Natural killer cell (primary cell): ENCODE measurements around the gene DAB2IP. TPM values are rescaled to one million over a fixed set of nuclear protein-coding genes. Genes with fewer than 3 reads are reported as not detected.

Experiments used
- ATAC-seq, 3 donors: fragments of 150-1000 bp in 2 of 3; fragments of 200-7000 bp in 1 of 3; cut with Tn5 transposase; 1 replicate in 1 of 3; 2 replicates in 2 of 3; pipeline ENCODE4 v1.10.0; 2021; ENCODE audit warnings: mild to moderate bottlenecking in 2 of 3, moderate library complexity in 2 of 3
- DNase-seq, 2 donors: peaks; one replicate each; pipeline versions ENCODE4 v3.0.0 to v3.0.0-alpha.2; 2013 to 2021; ENCODE audit warnings: mixed read lengths in 1 of 2
- H3K27ac ChIP-seq: one replicate; pipeline ENCODE4 v1.5.1; 2013; ENCODE audit warnings: mild to moderate bottlenecking, low read length
- H3K27me3 ChIP-seq: one replicate; pipeline ENCODE4 v1.6.1; 2013; ENCODE audit warnings: low read length; ENCODE audit not compliant: control insufficient read depth, insufficient read depth
- H3K36me3 ChIP-seq: one replicate; pipeline ENCODE4 v1.6.1; 2013; ENCODE audit warnings: low read length; ENCODE audit not compliant: control insufficient read depth, insufficient read depth
- H3K4me1 ChIP-seq: one replicate; pipeline ENCODE4 v1.6.1; 2013; ENCODE audit warnings: low read length; ENCODE audit not compliant: control insufficient read depth, insufficient read depth
- H3K4me3 ChIP-seq: one replicate; pipeline ENCODE4 v1.5.1; 2013; ENCODE audit warnings: low read length
- H3K9me3 ChIP-seq: one replicate; pipeline ENCODE4 v1.6.1; 2013; ENCODE audit warnings: low read length; ENCODE audit not compliant: control insufficient read depth, insufficient read depth
- H3K27ac Mint-ChIP-seq, 2 donors: one replicate each; pipeline ENCODE4 v1.8.0; 2022; ENCODE audit warnings: mild to moderate bottlenecking in 2 of 2, mixed read lengths in 2 of 2, moderate library complexity in 1 of 2
- H3K27me3 Mint-ChIP-seq, 2 donors: one replicate each; pipeline ENCODE4 v1.8.0; 2022; ENCODE audit warnings: low read depth in 2 of 2, mixed read lengths in 2 of 2
- H3K36me3 Mint-ChIP-seq: one replicate; pipeline ENCODE4 v1.8.0; 2022; ENCODE audit warnings: mixed read lengths
- H3K4me1 Mint-ChIP-seq, 2 donors: one replicate each; pipeline ENCODE4 v1.8.0; 2022; ENCODE audit warnings: mixed read lengths in 2 of 2
- H3K4me3 Mint-ChIP-seq: one replicate; pipeline ENCODE4 v1.8.0; 2022; ENCODE audit warnings: mild to moderate bottlenecking, moderate library complexity, mixed read lengths
- H3K9me3 Mint-ChIP-seq, 2 donors: one replicate each; pipeline ENCODE4 v1.8.0; 2022; ENCODE audit warnings: mixed read lengths in 2 of 2
- WGBS: methylation state at CpG from one replicate; pipeline ENCODE4 v1.1.7; 2013; ENCODE audit warnings: missing lambda C conversion rate; ENCODE audit not compliant: insufficient coverage; 5-methylcytosine and 5-hydroxymethylcytosine counted together
- intact Hi-C: fragments of 100-400 bp; cut with micrococcal nuclease; formaldehyde crosslinking; loops from one replicate; pipeline ENCODE4 v1.14.2; 2022
- total RNA-seq, 4 donors: library from RNA; stranded (reverse); fragments of 120-200 nt in 1 of 4; gene quantifications; one replicate each; pipeline versions ENCODE4 v1.2.3 to v1.2.4, GENCODE V29; 2013 to 2022
- TF ChIP-seq, protein P1 (sequence below): fragments of 200-600 bp; IDR thresholded peaks from one replicate; pipeline ENCODE4 v1.8.0; 2022; ENCODE audit warnings: antibody characterized with exemption

The DAB2IP gene
- total RNA-seq, 3 donors from 2014 or later (not counting 1 experiment from before 2014, with no cell fraction given), result 0.19 to 2.5 TPM; not detected in 1

DNA sequence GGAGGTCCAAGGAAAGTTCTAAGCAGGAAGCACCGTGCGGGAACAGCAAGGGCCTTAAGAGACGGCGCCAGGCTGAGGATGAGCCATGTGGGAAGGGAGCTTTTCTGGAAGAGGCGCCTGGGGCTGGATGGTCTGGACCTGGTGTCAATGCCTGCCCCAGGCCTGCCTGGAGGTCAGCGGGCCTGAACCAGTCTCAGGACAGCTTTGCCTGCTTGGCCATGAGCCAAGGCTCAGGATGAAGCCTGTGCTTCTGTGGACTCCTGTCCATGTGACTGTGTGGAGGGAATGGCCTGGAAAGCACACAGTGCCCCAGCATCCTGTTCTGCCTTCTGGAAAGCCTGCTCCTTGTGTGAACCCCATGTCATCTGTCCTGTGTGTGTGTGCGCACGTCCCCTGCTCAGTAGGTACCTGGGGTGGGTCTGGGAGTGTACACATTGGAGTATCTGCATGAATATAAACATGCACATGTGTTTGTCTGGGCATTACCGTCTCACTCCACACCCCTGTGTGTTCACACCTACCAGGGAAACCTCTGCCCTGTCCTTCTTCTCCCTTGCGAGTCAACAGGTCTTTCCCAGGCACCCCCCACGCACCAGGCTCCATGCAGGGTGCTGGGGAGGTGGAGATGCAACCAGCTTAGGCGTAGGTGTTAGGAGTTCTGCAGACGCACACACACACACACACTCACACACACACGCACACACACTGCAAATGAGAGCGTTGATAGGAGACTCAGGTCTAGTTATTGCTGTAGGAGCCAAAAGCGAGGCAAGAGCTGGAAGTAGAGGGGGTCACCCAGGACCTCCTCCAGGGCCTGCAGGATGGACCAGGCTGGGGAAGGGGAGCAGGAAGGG, 24.8 kb downstream of the DAB2IP start:
- Histone ChIP-seq H3K4me1 (no peaks in the 10 kb centered on the region), H3K4me3 (no peak overlapping the region), H3K27ac (no peak overlapping the region), H3K36me3 (no peaks in the 10 kb centered on the region), H3K27me3 (no peaks in the 10 kb centered on the region), H3K9me3 (no peaks in the 10 kb centered on the region)
- intact Hi-C loops, result no loop called here
- no peaks in the 10 kb centered on the region for H3K36me3 Mint-ChIP-seq
- peak in 1 of 3 donors; percentile 12 for ATAC-seq
- H3K27ac Mint-ChIP-seq, result no peak overlapping the region
- TF ChIP-seq, protein P1, sequence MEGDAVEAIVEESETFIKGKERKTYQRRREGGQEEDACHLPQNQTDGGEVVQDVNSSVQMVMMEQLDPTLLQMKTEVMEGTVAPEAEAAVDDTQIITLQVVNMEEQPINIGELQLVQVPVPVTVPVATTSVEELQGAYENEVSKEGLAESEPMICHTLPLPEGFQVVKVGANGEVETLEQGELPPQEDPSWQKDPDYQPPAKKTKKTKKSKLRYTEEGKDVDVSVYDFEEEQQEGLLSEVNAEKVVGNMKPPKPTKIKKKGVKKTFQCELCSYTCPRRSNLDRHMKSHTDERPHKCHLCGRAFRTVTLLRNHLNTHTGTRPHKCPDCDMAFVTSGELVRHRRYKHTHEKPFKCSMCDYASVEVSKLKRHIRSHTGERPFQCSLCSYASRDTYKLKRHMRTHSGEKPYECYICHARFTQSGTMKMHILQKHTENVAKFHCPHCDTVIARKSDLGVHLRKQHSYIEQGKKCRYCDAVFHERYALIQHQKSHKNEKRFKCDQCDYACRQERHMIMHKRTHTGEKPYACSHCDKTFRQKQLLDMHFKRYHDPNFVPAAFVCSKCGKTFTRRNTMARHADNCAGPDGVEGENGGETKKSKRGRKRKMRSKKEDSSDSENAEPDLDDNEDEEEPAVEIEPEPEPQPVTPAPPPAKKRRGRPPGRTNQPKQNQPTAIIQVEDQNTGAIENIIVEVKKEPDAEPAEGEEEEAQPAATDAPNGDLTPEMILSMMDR, result no peak
- H3K9me3 Mint-ChIP-seq, result no peaks in the 10 kb centered on the region
- DNase-seq, result no peak
- H3K4me1 Mint-ChIP-seq, result no peaks in the 10 kb centered on the region
- H3K27me3 Mint-ChIP-seq, result peaks cover 10 to 15% of the 10 kb centered on the region in 2 donors
- WGBS, result 90% methylated on average over 12 of the region's 16 CpGs
- H3K4me3 Mint-ChIP-seq, result no peak overlapping the region

DNA sequence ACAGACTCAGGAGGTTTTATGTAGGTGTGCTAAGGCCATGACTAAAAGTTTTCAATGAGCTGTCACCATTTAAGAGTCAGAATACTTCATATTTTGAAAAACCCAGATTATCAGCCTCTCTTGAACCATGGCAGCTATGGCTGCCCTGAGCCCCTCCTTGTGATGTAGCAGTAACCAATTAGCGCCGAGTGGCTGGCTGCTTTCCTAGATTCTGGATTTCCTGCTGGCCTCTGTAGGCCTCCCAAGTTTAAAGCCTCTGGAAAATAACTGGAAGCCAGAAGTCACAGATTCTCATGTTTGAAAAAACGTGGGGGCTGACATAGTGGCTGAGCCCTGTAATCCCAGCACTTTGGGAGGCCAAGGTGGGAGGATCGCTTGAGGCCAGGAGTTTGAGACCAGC, 25.5 kb downstream of the DAB2IP start:
- Histone ChIP-seq H3K9me3 (no peaks in the 10 kb centered on the region), H3K27ac (no peak overlapping the region), H3K27me3 (no peaks in the 10 kb centered on the region), H3K36me3 (no peaks in the 10 kb centered on the region), H3K4me3 (no peak overlapping the region), H3K4me1 (no peaks in the 10 kb centered on the region)
- intact Hi-C loops, result no loop called here
- TF ChIP-seq, protein P1, result no peak
- no peak overlapping the region for H3K27ac Mint-ChIP-seq
- ATAC-seq (no peak), DNase-seq (no peak)
- no peak overlapping the region for H3K4me3 Mint-ChIP-seq
- H3K27me3 Mint-ChIP-seq, result peaks cover 10 to 16% of the 10 kb centered on the region in 2 donors
- no peaks in the 10 kb centered on the region for H3K9me3 Mint-ChIP-seq
- WGBS, result 89% methylated on average over 3 of the region's 4 CpGs
- H3K4me1 Mint-ChIP-seq, result no peaks in the 10 kb centered on the region
- H3K36me3 Mint-ChIP-seq, result no peaks in the 10 kb centered on the region

DNA sequence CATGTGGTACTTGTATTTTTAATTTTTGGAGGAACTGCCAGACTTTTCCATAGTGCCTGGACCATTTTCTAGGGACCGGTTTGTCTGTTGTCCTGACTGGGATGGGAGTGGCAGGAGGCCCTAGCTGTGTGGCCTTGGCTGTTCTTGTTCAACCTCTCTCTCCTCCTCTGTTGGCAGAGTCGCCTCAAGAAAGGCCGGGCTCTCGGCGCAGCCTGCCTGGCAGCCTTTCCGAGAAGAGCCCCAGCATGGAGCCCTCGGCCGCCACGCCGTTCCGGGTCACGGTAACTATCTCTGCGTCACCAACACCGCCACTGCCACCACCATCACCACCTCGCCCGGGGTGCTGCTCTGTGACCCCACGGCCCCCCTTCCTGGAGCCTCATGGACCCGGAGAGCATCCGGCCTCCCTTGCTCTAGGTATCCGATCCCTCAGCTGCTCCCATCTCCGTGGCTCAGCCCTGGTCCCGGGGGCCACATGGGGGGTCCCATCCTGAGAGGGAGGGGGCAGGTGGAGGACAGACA, 27.1 kb downstream of the DAB2IP start:
- ATAC-seq, result no peak
- no peaks in the 10 kb centered on the region for H3K9me3 Mint-ChIP-seq
- Histone ChIP-seq H3K9me3 (no peaks in the 10 kb centered on the region), H3K4me3 (no peak overlapping the region), H3K4me1 (no peaks in the 10 kb centered on the region), H3K27me3 (no peaks in the 10 kb centered on the region), H3K36me3 (no peaks in the 10 kb centered on the region), H3K27ac (no peak overlapping the region)
- TF ChIP-seq, protein P1, result no peak
- no peak overlapping the region for H3K4me3 Mint-ChIP-seq
- 94% methylated on average over 22 of the region's 22 CpGs for WGBS
- intact Hi-C loops, result no loop called here
- no peaks in the 10 kb centered on the region for H3K36me3 Mint-ChIP-seq
- H3K27me3 Mint-ChIP-seq, result peaks cover 4 to 12% of the 10 kb centered on the region in 2 donors
- DNase-seq, result no peak
- no peak overlapping the region for H3K27ac Mint-ChIP-seq
- H3K4me1 Mint-ChIP-seq, result no peaks in the 10 kb centered on the region
